CD14-positive monocyte (primary cell): ENCODE data around the gene LRP1B. TPM values are rescaled to one million over a fixed set of nuclear protein-coding genes. Genes with fewer than 3 reads are reported as not detected.

Experiments used
- DNase-seq, 3 donors: peaks; one replicate each; pipeline ENCODE4 v3.0.0-alpha.2; 2011 to 2022
- H2AFZ ChIP-seq: 2 replicates; pipeline ENCODE4 v1.6.0; 2012; ENCODE audit warnings: mild to moderate bottlenecking, low read depth, low read length, inconsistent platforms; ENCODE audit not compliant: insufficient read depth, poor library complexity, severe bottlenecking
- H3K27ac ChIP-seq, 2 donors: 1 replicate in 1 of 2; 2 replicates in 1 of 2; pipeline ENCODE4 v1.5.1; 2012 to 2013; ENCODE audit warnings: low read length in 2 of 2, control low read depth in 1 of 2, inconsistent platforms in 1 of 2, low read depth in 1 of 2, mild to moderate bottlenecking in 1 of 2
- H3K27me3 ChIP-seq, 2 donors: one replicate each; pipeline versions ENCODE4 v1.6.0 to v1.6.1; 2011 to 2013; ENCODE audit warnings: low read length in 2 of 2; ENCODE audit not compliant: control insufficient read depth in 2 of 2, insufficient read depth in 2 of 2
- H3K36me3 ChIP-seq, 2 donors: replicated peaks in 1 of 2; 1 replicate in 1 of 2; 2 replicates in 1 of 2; pipeline versions ENCODE4 v1.5.1 to v1.6.1; 2012 to 2013; ENCODE audit warnings: low read length in 2 of 2, control low read depth in 1 of 2, inconsistent platforms in 1 of 2, mild to moderate bottlenecking in 1 of 2; ENCODE audit not compliant: insufficient read depth in 2 of 2, control insufficient read depth in 1 of 2
- H3K4me1 ChIP-seq, 2 donors: 1 replicate in 1 of 2; 2 replicates in 1 of 2; pipeline versions ENCODE4 v1.5.1 to v1.6.1; 2012 to 2013; ENCODE audit warnings: low read length in 2 of 2, control low read depth in 1 of 2, inconsistent platforms in 1 of 2, mild to moderate bottlenecking in 1 of 2, moderate library complexity in 1 of 2; ENCODE audit not compliant: insufficient read depth in 2 of 2, control insufficient read depth in 1 of 2
- H3K4me2 ChIP-seq: replicated peaks from 2 replicates; pipeline ENCODE3; 2012; ENCODE audit warnings: low read length, moderate library complexity, mild to moderate bottlenecking; ENCODE audit not compliant: poor library complexity, severe bottlenecking; ENCODE audit errors: extremely low read depth
- H3K4me3 ChIP-seq, 3 experiments: fragments of 200-600 bp in 1 of 3; sonication (generic) in 1 of 3; replicated peaks in 1 of 3; 1 replicate in 2 of 3; 2 replicates in 1 of 3; pipeline ENCODE4 v1.5.1; 2011 to 2013; ENCODE audit warnings: low read length in 3 of 3, mild to moderate bottlenecking in 3 of 3, control low read depth in 2 of 3, low read depth in 2 of 3, inconsistent platforms in 1 of 3, moderate library complexity in 1 of 3
- H3K79me2 ChIP-seq: 2 replicates; pipeline ENCODE4 v1.6.0; 2012; ENCODE audit warnings: mild to moderate bottlenecking, control low read depth, inconsistent platforms, low read length, moderate library complexity; ENCODE audit not compliant: insufficient read depth
- H3K9ac ChIP-seq: 2 replicates; pipeline ENCODE4 v1.6.0; 2017; ENCODE audit warnings: low read length, mild to moderate bottlenecking; ENCODE audit not compliant: insufficient read depth, poor library complexity, severe bottlenecking
- H3K9me3 ChIP-seq, 2 donors: replicated peaks in 1 of 2; 1 replicate in 1 of 2; 2 replicates in 1 of 2; pipeline versions ENCODE4 v1.5.1 to v1.6.1; 2012 to 2013; ENCODE audit warnings: low read length in 2 of 2, control low read depth in 1 of 2; ENCODE audit not compliant: control insufficient read depth in 1 of 2, insufficient read depth in 1 of 2
- H4K20me1 ChIP-seq: 2 replicates; pipeline ENCODE4 v1.6.0; 2012; ENCODE audit warnings: mild to moderate bottlenecking, low read length, control low read depth, moderate library complexity; ENCODE audit not compliant: insufficient read depth
- H3K27ac Mint-ChIP-seq, 7 donors: one replicate each; pipeline ENCODE4 v1.8.0; 2020; ENCODE audit warnings: mild to moderate bottlenecking in 7 of 7, mixed read lengths in 7 of 7, moderate library complexity in 6 of 7, inconsistent platforms in 2 of 7
- H3K27me3 Mint-ChIP-seq, 3 donors: one replicate each; pipeline ENCODE4 v1.8.0; 2021 to 2022; ENCODE audit warnings: low read depth in 3 of 3, mild to moderate bottlenecking in 3 of 3, mixed read lengths in 3 of 3, moderate library complexity in 3 of 3, inconsistent platforms in 1 of 3
- H3K36me3 Mint-ChIP-seq, 2 donors: one replicate each; pipeline ENCODE4 v1.8.0; 2020; ENCODE audit warnings: mixed read lengths in 2 of 2, inconsistent platforms in 1 of 2, mild to moderate bottlenecking in 1 of 2
- H3K4me1 Mint-ChIP-seq: one replicate; pipeline ENCODE4 v1.8.0; 2020; ENCODE audit warnings: mild to moderate bottlenecking, mixed read lengths
- H3K4me3 Mint-ChIP-seq, 2 donors: one replicate each; pipeline ENCODE4 v1.8.0; 2020; ENCODE audit warnings: mild to moderate bottlenecking in 2 of 2, mixed read lengths in 2 of 2, moderate library complexity in 1 of 2
- H3K9me3 Mint-ChIP-seq, 7 donors: one replicate each; pipeline ENCODE4 v1.8.0; 2020 to 2022; ENCODE audit warnings: mixed read lengths in 7 of 7, mild to moderate bottlenecking in 6 of 7, moderate library complexity in 6 of 7, inconsistent platforms in 2 of 7
- CTCF ChIP-seq: fragments of 200-600 bp; IDR thresholded peaks from one replicate; pipeline ENCODE4 v1.8.0; 2022; ENCODE audit warnings: antibody characterized with exemption, mild to moderate bottlenecking
- WGBS: methylation state at CpG from one replicate; pipeline ENCODE4 v1.1.5; 2013; ENCODE audit warnings: missing lambda C conversion rate; ENCODE audit not compliant: insufficient coverage; 5-methylcytosine and 5-hydroxymethylcytosine counted together
- intact Hi-C, 2 donors: fragments of 100-400 bp; cut with micrococcal nuclease; formaldehyde crosslinking; loops; one replicate each; pipeline versions ENCODE4 v1.15.0 to v1.15.1; 2023
- polyA plus RNA-seq, 3 donors: library from polyadenylated mRNA; depleted of rRNA in 1 of 3; unstranded in 2 of 3; stranded (reverse) in 1 of 3; fragments of 300-500 nt in 2 of 3; fragments of >200 nt in 1 of 3; fragmentation: Illumina TruSeq in 2 of 3; gene quantifications; 1 replicate in 2 of 3; 2 replicates in 1 of 3; pipeline ENCODE4 v1.2.3, GENCODE V29; 2012 to 2021

Gene LRP1B
- polyA plus RNA-seq, 3 donors = not detected

GRCh38 chr2:141863964-141864363 lies 266.9 kb downstream of the LRP1B start:
- Histone ChIP-seq H3K9ac (no peak overlapping the region), H3K4me2 (no peak overlapping the region), H3K79me2 (no peaks in the 10 kb centered on the region), H3K9me3 (no peaks in the 10 kb centered on the region), H3K4me3 (no peak overlapping the region), H3K4me1 (no peaks in the 10 kb centered on the region), H3K27ac (no peak overlapping the region), H3K36me3 (no peaks in the 10 kb centered on the region), H2AFZ (no peak overlapping the region), H4K20me1 (no peaks in the 10 kb centered on the region), H3K27me3 (no peaks in the 10 kb centered on the region)
- no peak overlapping the region for H3K27ac Mint-ChIP-seq
- no peaks in the 10 kb centered on the region for H3K36me3 Mint-ChIP-seq
- H3K9me3 Mint-ChIP-seq = peaks cover 0 to 4% (median 0%) of the 10 kb centered on the region in 7 donors
- H3K4me3 Mint-ChIP-seq = no peak overlapping the region
- no peaks in the 10 kb centered on the region for H3K4me1 Mint-ChIP-seq
- H3K27me3 Mint-ChIP-seq = peaks cover 0 to 3% (median 0%) of the 10 kb centered on the region in 3 donors
- TF ChIP-seq CTCF = no peak
- intact Hi-C loops = no loop called here
- no peak for DNase-seq

- Histone ChIP-seq H4K20me1 (no peaks in the 10 kb centered on the region), H3K79me2 (no peaks in the 10 kb centered on the region), H2AFZ (no peak overlapping the region), H3K9me3 (no peaks in the 10 kb centered on the region), H3K27me3 (no peaks in the 10 kb centered on the region), H3K27ac (no peak overlapping the region), H3K36me3 (no peaks in the 10 kb centered on the region), H3K4me1 (no peaks in the 10 kb centered on the region), H3K4me3 (no peak overlapping the region), H3K4me2 (no peak overlapping the region), H3K9ac (no peak overlapping the region)
- intact Hi-C loops = no loop called here
- Mint-ChIP-seq H3K36me3 (no peaks in the 10 kb centered on the region), H3K27ac (no peak overlapping the region), H3K9me3 (peaks cover 0 to 5% (median 0%) of the 10 kb centered on the region in 7 donors), H3K4me1 (no peaks in the 10 kb centered on the region), H3K27me3 (no peaks in the 10 kb centered on the region), H3K4me3 (no peak overlapping the region)
- DNase-seq = no peak
- no CpG with 5 or more reads among the region's 5 CpGs for WGBS
- TF ChIP-seq CTCF = no peak
Observed at GRCh38 chr2:141856215-141856919, 274.4 kb downstream of the LRP1B start.
